Astrocyte (in vitro differentiated cells and primary cell): Measurements from ENCODE around the gene ZC3H13. TPM values are rescaled to one million over a fixed set of nuclear protein-coding genes. Genes with fewer than 3 reads are reported as not detected.

Experiments used
- DNase-seq: peaks from one replicate; pipeline ENCODE4 v3.0.0-alpha.2; 2010; ENCODE audit warnings: low read depth
- FAIRE-seq: peaks from 2 replicates; lab custom pipeline; 2011; peaks lifted over from hg19 to GRCh38; lab: Jason Lieb, UNC
- H2AFZ ChIP-seq: 2 replicates; pipeline ENCODE4 v1.6.0; 2012; ENCODE audit warnings: low read depth, low read length, inconsistent platforms
- H3K27ac ChIP-seq: 2 replicates; pipeline ENCODE4 v1.5.1; 2011; ENCODE audit warnings: low read depth, low read length, inconsistent platforms
- H3K27me3 ChIP-seq: 2 replicates; pipeline ENCODE4 v1.6.0; 2011; ENCODE audit warnings: low read length, inconsistent platforms; ENCODE audit not compliant: insufficient read depth
- H3K36me3 ChIP-seq: 2 replicates; pipeline ENCODE4 v1.5.1; 2011; ENCODE audit warnings: low read length, inconsistent platforms; ENCODE audit not compliant: insufficient read depth
- H3K4me1 ChIP-seq: 2 replicates; pipeline ENCODE4 v1.5.1; 2011; ENCODE audit warnings: low read length, inconsistent platforms; ENCODE audit not compliant: insufficient read depth
- H3K4me2 ChIP-seq: 2 replicates; pipeline ENCODE4 v1.6.0; 2012; ENCODE audit warnings: low read length, inconsistent platforms
- H3K4me3 ChIP-seq: 2 replicates; pipeline ENCODE4 v1.5.1; 2011; ENCODE audit warnings: low read depth, mild to moderate bottlenecking, low read length, inconsistent platforms; ENCODE audit not compliant: insufficient read depth
- H3K79me2 ChIP-seq: 2 replicates; pipeline ENCODE4 v1.6.0; 2012; ENCODE audit warnings: mild to moderate bottlenecking, low read length, inconsistent platforms; ENCODE audit not compliant: insufficient read depth
- H3K9ac ChIP-seq: 2 replicates; pipeline ENCODE4 v1.6.0; 2012; ENCODE audit warnings: mild to moderate bottlenecking, low read length, inconsistent platforms
- H3K9me3 ChIP-seq: 2 replicates; pipeline ENCODE4 v1.5.1; 2012; ENCODE audit warnings: low read depth, mild to moderate bottlenecking, low read length, inconsistent platforms; ENCODE audit not compliant: insufficient read depth
- H4K20me1 ChIP-seq: 2 replicates; pipeline ENCODE4 v1.6.0; 2012; ENCODE audit warnings: low read length, inconsistent platforms; ENCODE audit not compliant: insufficient read depth
- H3K27ac Mint-ChIP-seq: one replicate; pipeline ENCODE4 v1.8.0; 2021; ENCODE audit warnings: mild to moderate bottlenecking, mixed read lengths; ENCODE audit not compliant: unreplicated experiment
- H3K27me3 Mint-ChIP-seq: one replicate; pipeline ENCODE4 v1.8.0; 2021; ENCODE audit warnings: low read depth, mixed read lengths; ENCODE audit not compliant: unreplicated experiment
- H3K36me3 Mint-ChIP-seq: one replicate; pipeline ENCODE4 v1.8.0; 2021; ENCODE audit warnings: low read depth, mixed read lengths; ENCODE audit not compliant: unreplicated experiment
- H3K4me1 Mint-ChIP-seq: one replicate; pipeline ENCODE4 v1.8.0; 2021; ENCODE audit warnings: low read depth, mixed read lengths; ENCODE audit not compliant: unreplicated experiment
- H3K4me3 Mint-ChIP-seq: one replicate; pipeline ENCODE4 v1.8.0; 2021; ENCODE audit warnings: mild to moderate bottlenecking, moderate library complexity, mixed read lengths; ENCODE audit not compliant: unreplicated experiment
- H3K9me3 Mint-ChIP-seq: one replicate; pipeline ENCODE4 v1.8.0; 2021; ENCODE audit warnings: mild to moderate bottlenecking, mixed read lengths; ENCODE audit not compliant: unreplicated experiment
- CTCF ChIP-seq: IDR thresholded peaks from 2 replicates; pipeline ENCODE4 v1.5.1; 2011; ENCODE audit warnings: low read depth, mild to moderate bottlenecking, inconsistent platforms, low read length, moderate library complexity; ENCODE audit not compliant: insufficient read depth
- EZH2 ChIP-seq: IDR thresholded peaks from 2 replicates; pipeline ENCODE4 v1.6.1; 2012; ENCODE audit warnings: mild to moderate bottlenecking, low read length, inconsistent platforms; ENCODE audit not compliant: insufficient read depth
- total RNA-seq: library from RNA; stranded (reverse); gene quantifications from 2 replicates; pipeline ENCODE4 v1.2.1, GENCODE V29; 2021

Gene ZC3H13
- total RNA-seq, 1 donor from 2014 or later = 39.6 TPM

- H3K4me3 Mint-ChIP-seq = no peak overlapping the region
- no peak overlapping the region for H2AFZ ChIP-seq
- TF ChIP-seq CTCF (no peak), EZH2 (no peak)
- H3K4me1 ChIP-seq = no peaks in the 10 kb centered on the region
- no peak overlapping the region for H3K4me2 ChIP-seq
- no peaks in the 10 kb centered on the region for H3K79me2 ChIP-seq
- no peaks in the 10 kb centered on the region for H3K27me3 ChIP-seq
- no peaks in the 10 kb centered on the region for H3K27me3 Mint-ChIP-seq
- no peak overlapping the region for H3K27ac ChIP-seq
- H3K36me3 Mint-ChIP-seq = no peaks in the 10 kb centered on the region
- no peak overlapping the region for H3K4me3 ChIP-seq
- H3K36me3 ChIP-seq = peaks cover 12% of the 10 kb centered on the region
- no peaks in the 10 kb centered on the region for H3K9me3 Mint-ChIP-seq
- H3K27ac Mint-ChIP-seq = no peak overlapping the region
- peak; percentile 46 for DNase-seq
- FAIRE-seq = no peak
- H3K9me3 ChIP-seq = no peaks in the 10 kb centered on the region
- no peak overlapping the region for H3K9ac ChIP-seq
- H4K20me1 ChIP-seq = no peaks in the 10 kb centered on the region
- H3K4me1 Mint-ChIP-seq = no peaks in the 10 kb centered on the region
Observed at GRCh38 chr13:46006688-46007452, 45.7 kb downstream of the ZC3H13 start.

- Histone ChIP-seq H3K36me3 (peaks cover 22% of the 10 kb centered on the region), H3K79me2 (no peaks in the 10 kb centered on the region), H3K27me3 (no peaks in the 10 kb centered on the region), H3K4me2 (no peak overlapping the region), H4K20me1 (no peaks in the 10 kb centered on the region), H3K9me3 (no peaks in the 10 kb centered on the region), H2AFZ (no peak overlapping the region), H3K27ac (no peak overlapping the region), H3K9ac (no peak overlapping the region), H3K4me3 (no peak overlapping the region), H3K4me1 (no peaks in the 10 kb centered on the region)
- Mint-ChIP-seq H3K36me3 (peaks cover 2% of the 10 kb centered on the region), H3K4me3 (no peak overlapping the region), H3K9me3 (no peaks in the 10 kb centered on the region), H3K27ac (no peak overlapping the region), H3K4me1 (peaks cover 6% of the 10 kb centered on the region), H3K27me3 (no peaks in the 10 kb centered on the region)
- FAIRE-seq (no peak), DNase-seq (no peak)
- TF ChIP-seq EZH2 (no peak), CTCF (no peak)
Observed at GRCh38 chr13:46004491-46004890, 48.1 kb downstream of the ZC3H13 start.

- no peak for TF ChIP-seq CTCF
- no peak for TF ChIP-seq EZH2
Observed at GRCh38 chr13:45996631-45997030, 55.9 kb downstream of the ZC3H13 start.

More at GRCh38 chr13:45996631-45997030, 55.9 kb downstream of the ZC3H13 start:
- no peaks in the 10 kb centered on the region for H3K9me3 ChIP-seq
- Mint-ChIP-seq H3K9me3 (no peaks in the 10 kb centered on the region), H3K4me3 (no peak overlapping the region), H3K27me3 (no peaks in the 10 kb centered on the region), H3K4me1 (peaks cover 6% of the 10 kb centered on the region), H3K27ac (no peak overlapping the region), H3K36me3 (peaks cover 7% of the 10 kb centered on the region)
- no peaks in the 10 kb centered on the region for H3K4me1 ChIP-seq
- no peak overlapping the region for H3K4me2 ChIP-seq
- H3K4me3 ChIP-seq = no peak overlapping the region
- H3K27ac ChIP-seq = no peak overlapping the region
- peaks cover 12% of the 10 kb centered on the region for H3K36me3 ChIP-seq
- no peak for FAIRE-seq
- H4K20me1 ChIP-seq = peaks cover 16% of the 10 kb centered on the region
- no peak overlapping the region for H2AFZ ChIP-seq
- no peak overlapping the region for H3K9ac ChIP-seq
- H3K27me3 ChIP-seq = no peaks in the 10 kb centered on the region
- no peaks in the 10 kb centered on the region for H3K79me2 ChIP-seq
- DNase-seq = no peak
